Neuronal stem cell (in vitro differentiated cells): ENCODE data around the gene KBTBD12.

Experiments used
- DNase-seq: peaks from one replicate; pipeline ENCODE4 v3.0.0-alpha.2; 2013; ENCODE audit warnings: low spot score
- H2AFZ ChIP-seq: one replicate; pipeline ENCODE4 v1.6.1; 2013; ENCODE audit warnings: mild to moderate bottlenecking, low read length, inconsistent platforms
- H2AK5ac ChIP-seq: 2 replicates; pipeline ENCODE4 v1.6.1; 2013; ENCODE audit warnings: low read depth, mild to moderate bottlenecking, inconsistent platforms, low read length, moderate library complexity, mixed read lengths
- H2BK120ac ChIP-seq: 2 replicates; pipeline ENCODE4 v1.6.1; 2013; ENCODE audit warnings: low read depth, mild to moderate bottlenecking, inconsistent platforms, low read length, moderate library complexity, mixed read lengths
- H2BK12ac ChIP-seq: one replicate; pipeline ENCODE4 v1.6.1; 2013; ENCODE audit warnings: low read length, inconsistent platforms
- H2BK15ac ChIP-seq: 2 replicates; pipeline ENCODE4 v1.6.1; 2013; ENCODE audit warnings: mild to moderate bottlenecking, low read length, inconsistent platforms, mixed read lengths
- H2BK5ac ChIP-seq: one replicate; pipeline ENCODE4 v1.6.1; 2013; ENCODE audit warnings: inconsistent platforms, mild to moderate bottlenecking, low read length, moderate library complexity
- H3K14ac ChIP-seq: one replicate; pipeline ENCODE4 v1.6.1; 2013; ENCODE audit warnings: low read length, inconsistent platforms
- H3K18ac ChIP-seq: 2 replicates; pipeline ENCODE4 v1.6.1; 2013; ENCODE audit warnings: low read length, inconsistent platforms
- H3K23ac ChIP-seq: 2 replicates; pipeline ENCODE4 v1.6.1; 2013; ENCODE audit warnings: low read depth, mild to moderate bottlenecking, mixed read lengths, low read length, inconsistent platforms; ENCODE audit not compliant: poor library complexity
- H3K27ac ChIP-seq: replicated peaks from 3 replicates; pipeline ENCODE4 v1.5.1; 2013; ENCODE audit warnings: low read length, inconsistent platforms
- H3K27me3 ChIP-seq, 3 experiments: 2 replicates each; pipeline ENCODE4 v1.6.1; 2013; ENCODE audit warnings: low read length in 3 of 3, mild to moderate bottlenecking in 2 of 3, inconsistent platforms in 1 of 3, low read depth in 1 of 3, mixed read lengths in 1 of 3, moderate library complexity in 1 of 3; ENCODE audit not compliant: control insufficient read depth in 3 of 3, insufficient read depth in 3 of 3
- H3K36me3 ChIP-seq, 2 donors: replicated peaks in 1 of 2; 2 replicates each; pipeline ENCODE4 v1.6.1; 2013; ENCODE audit warnings: low read length in 2 of 2; ENCODE audit not compliant: control insufficient read depth in 2 of 2, insufficient read depth in 2 of 2
- H3K4ac ChIP-seq: 2 replicates; pipeline ENCODE4 v1.6.1; 2013; ENCODE audit warnings: inconsistent platforms, mild to moderate bottlenecking, low read length, moderate library complexity
- H3K4me1 ChIP-seq, 2 donors: 1 replicate in 1 of 2; 2 replicates in 1 of 2; pipeline ENCODE4 v1.6.1; 2013; ENCODE audit warnings: low read length in 2 of 2, low read depth in 1 of 2; ENCODE audit not compliant: control insufficient read depth in 2 of 2, insufficient read depth in 1 of 2
- H3K4me2 ChIP-seq: one replicate; pipeline ENCODE4 v1.6.1; 2013; ENCODE audit warnings: mild to moderate bottlenecking, low read length, inconsistent platforms; ENCODE audit not compliant: insufficient read depth, poor library complexity, severe bottlenecking
- H3K4me3 ChIP-seq, 2 donors: 2 replicates each; pipeline ENCODE4 v1.5.1; 2013; ENCODE audit warnings: low read length in 2 of 2, mild to moderate bottlenecking in 2 of 2, inconsistent platforms in 1 of 2, moderate library complexity in 1 of 2
- H3K79me1 ChIP-seq: one replicate; pipeline ENCODE4 v1.6.1; 2013; ENCODE audit warnings: low read depth, mild to moderate bottlenecking, inconsistent platforms, low read length, moderate library complexity
- H3K9ac ChIP-seq: one replicate; pipeline ENCODE4 v1.6.1; 2013; ENCODE audit warnings: mild to moderate bottlenecking, low read depth, low read length, inconsistent platforms; ENCODE audit not compliant: poor library complexity
- H3K9me3 ChIP-seq, 2 donors: replicated peaks in 1 of 2; 2 replicates each; pipeline versions ENCODE3 to v1.6.1; 2013; ENCODE audit warnings: low read length in 2 of 2, mild to moderate bottlenecking in 2 of 2, inconsistent platforms in 1 of 2, low read depth in 1 of 2, mixed read lengths in 1 of 2, moderate library complexity in 1 of 2; ENCODE audit not compliant: control insufficient read depth in 2 of 2, insufficient read depth in 1 of 2
- H4K8ac ChIP-seq: one replicate; pipeline ENCODE4 v1.6.1; 2013; ENCODE audit warnings: low read depth, mild to moderate bottlenecking, inconsistent platforms, low read length, moderate library complexity
- H4K91ac ChIP-seq: one replicate; pipeline ENCODE4 v1.6.1; 2013; ENCODE audit warnings: low read length, low read depth, mild to moderate bottlenecking, inconsistent platforms; ENCODE audit not compliant: poor library complexity
- WGBS, 2 donors: extraction: QIAGEN DNeasy Blood & Tissue Kit; methylation state at CpG; one replicate each; pipeline ENCODE4 v1.1.7; 2013; ENCODE audit warnings: missing lambda C conversion rate in 2 of 2, mixed read lengths in 1 of 2; ENCODE audit not compliant: insufficient read length in 2 of 2, insufficient replicate concordance in 1 of 2; ENCODE audit errors: extremely low coverage in 2 of 2; 5-methylcytosine and 5-hydroxymethylcytosine counted together

KBTBD12 gene

DNA sequence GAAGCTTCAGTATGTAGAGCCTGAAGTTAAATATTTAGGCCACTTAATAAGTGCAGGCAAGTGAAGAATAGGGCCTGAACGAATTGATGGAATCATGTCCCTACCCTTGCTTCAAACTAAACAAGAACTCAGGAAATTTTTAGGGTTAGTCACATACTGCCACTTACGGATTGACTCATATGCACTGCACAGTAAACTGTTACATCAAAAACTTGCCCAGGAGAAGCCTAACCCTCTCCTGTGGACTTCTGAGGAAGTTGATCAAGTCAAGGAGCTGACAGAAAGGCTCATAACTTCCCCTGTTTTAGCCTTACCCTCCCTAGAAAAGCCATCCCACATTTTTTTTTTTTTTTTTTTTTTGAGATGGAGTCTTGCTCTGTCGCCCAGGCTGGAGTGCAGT is 20.6 kb upstream of the KBTBD12 start:
- Histone ChIP-seq H3K27ac (no peak overlapping the region), H2BK120ac (no peak overlapping the region), H3K23ac (no peak overlapping the region), H4K91ac (no peak overlapping the region), H2BK5ac (no peak overlapping the region), H2AK5ac (no peak overlapping the region), H3K9ac (no peak overlapping the region), H3K4ac (no peak overlapping the region), H3K18ac (no peak overlapping the region), H3K4me3 (no peak overlapping the region), H3K9me3 (peaks cover 0 to 4% of the 10 kb centered on the region in 2 donors), H3K4me1 (no peaks in the 10 kb centered on the region), H2BK12ac (no peak overlapping the region), H3K4me2 (no peak overlapping the region), H4K8ac (no peak overlapping the region), H3K27me3 (peaks cover 0 to 4% (median 0%) of the 10 kb centered on the region in 3 experiments), H2BK15ac (no peak overlapping the region), H2AFZ (no peak overlapping the region), H3K36me3 (no peaks in the 10 kb centered on the region), H3K79me1 (no peaks in the 10 kb centered on the region), H3K14ac (no peak overlapping the region)
- WGBS, 2 donors: no CpG with 5 or more reads among the region's 3 CpGs
- DNase-seq: no peak

GRCh38 chr3:127899200-127899599 is 15.8 kb upstream of the KBTBD12 start:
- Histone ChIP-seq H3K79me1 (no peaks in the 10 kb centered on the region), H3K14ac (no peak overlapping the region), H2AK5ac (no peak overlapping the region), H3K4me3 (no peak overlapping the region), H3K9me3 (peaks cover 0 to 2% of the 10 kb centered on the region in 2 donors), H3K27ac (no peak overlapping the region), H4K91ac (no peak overlapping the region), H2BK5ac (no peak overlapping the region), H3K9ac (no peak overlapping the region), H3K18ac (no peak overlapping the region), H3K27me3 (peaks cover 0 to 4% (median 0%) of the 10 kb centered on the region in 3 experiments), H2BK15ac (no peak overlapping the region), H2BK120ac (no peak overlapping the region), H3K23ac (no peak overlapping the region), H4K8ac (no peak overlapping the region), H3K36me3 (no peaks in the 10 kb centered on the region), H3K4me1 (no peaks in the 10 kb centered on the region), H3K4ac (no peak overlapping the region), H2BK12ac (no peak overlapping the region), H3K4me2 (no peak overlapping the region), H2AFZ (no peak overlapping the region)
- DNase-seq: no peak
- no CpG with 5 or more reads among the region's 6 CpGs for WGBS, 2 donors

- H2BK12ac ChIP-seq: no peak overlapping the region
- H2BK15ac ChIP-seq: no peak overlapping the region
- no peak overlapping the region for H2BK5ac ChIP-seq
- no peaks in the 10 kb centered on the region for H3K36me3 ChIP-seq
- WGBS, 2 donors: no CpG with 5 or more reads among the region's 3 CpGs
- peaks cover 0 to 2% of the 10 kb centered on the region in 2 donors for H3K9me3 ChIP-seq
- H3K18ac ChIP-seq: no peak overlapping the region
- no peak overlapping the region for H2AK5ac ChIP-seq
- no peak overlapping the region for H4K91ac ChIP-seq
- H3K27me3 ChIP-seq: peaks cover 0 to 4% (median 0%) of the 10 kb centered on the region in 3 experiments
- no peak for DNase-seq
- H2BK120ac ChIP-seq: no peak overlapping the region
- H3K4me3 ChIP-seq: no peak overlapping the region
- no peak overlapping the region for H3K9ac ChIP-seq
- H3K4ac ChIP-seq: no peak overlapping the region
- no peaks in the 10 kb centered on the region for H3K79me1 ChIP-seq
- no peaks in the 10 kb centered on the region for H3K4me1 ChIP-seq
- H3K14ac ChIP-seq: no peak overlapping the region
- H3K4me2 ChIP-seq: no peak overlapping the region
- no peak overlapping the region for H3K23ac ChIP-seq
- H4K8ac ChIP-seq: no peak overlapping the region
- H3K27ac ChIP-seq: no peak overlapping the region
- no peak overlapping the region for H2AFZ ChIP-seq
Measured at GRCh38 chr3:127899766-127900165, 15.3 kb upstream of the KBTBD12 start.

- H2BK12ac ChIP-seq: no peak overlapping the region
- no peak for DNase-seq
- H3K4me2 ChIP-seq: no peak overlapping the region
- H2BK120ac ChIP-seq: no peak overlapping the region
- no peak overlapping the region for H2BK15ac ChIP-seq
- no peaks in the 10 kb centered on the region for H3K36me3 ChIP-seq
- H2AFZ ChIP-seq: no peak overlapping the region
- no peak overlapping the region for H2AK5ac ChIP-seq
- H3K18ac ChIP-seq: no peak overlapping the region
- no peak overlapping the region for H2BK5ac ChIP-seq
- H3K79me1 ChIP-seq: no peaks in the 10 kb centered on the region
- H3K4ac ChIP-seq: no peak overlapping the region
- H3K23ac ChIP-seq: no peak overlapping the region
- no peak overlapping the region for H3K9ac ChIP-seq
- H3K4me3 ChIP-seq: no peak overlapping the region
- H4K8ac ChIP-seq: no peak overlapping the region
- H3K14ac ChIP-seq: no peak overlapping the region
- H3K27ac ChIP-seq: no peak overlapping the region
- no CpG with 5 or more reads among the region's 5 CpGs for WGBS, 2 donors
- peaks cover 0 to 4% (median 0%) of the 10 kb centered on the region in 3 experiments for H3K27me3 ChIP-seq
- H3K9me3 ChIP-seq: peaks cover 0 to 2% of the 10 kb centered on the region in 2 donors
- H4K91ac ChIP-seq: no peak overlapping the region
- no peaks in the 10 kb centered on the region for H3K4me1 ChIP-seq
Measured at GRCh38 chr3:127900536-127900935, 14.5 kb upstream of the KBTBD12 start.
